Left hindlimb (tissue), 1 donor: ENCODE data around the gene SIRT3.
A peak's percentile ranks its signal among the peaks of the same experiment; 100 is the strongest.

Experiments used
- DNase-seq: peaks from one replicate; pipeline ENCODE4 v3.0.0-alpha.2; 2018

The SIRT3 gene

DNA sequence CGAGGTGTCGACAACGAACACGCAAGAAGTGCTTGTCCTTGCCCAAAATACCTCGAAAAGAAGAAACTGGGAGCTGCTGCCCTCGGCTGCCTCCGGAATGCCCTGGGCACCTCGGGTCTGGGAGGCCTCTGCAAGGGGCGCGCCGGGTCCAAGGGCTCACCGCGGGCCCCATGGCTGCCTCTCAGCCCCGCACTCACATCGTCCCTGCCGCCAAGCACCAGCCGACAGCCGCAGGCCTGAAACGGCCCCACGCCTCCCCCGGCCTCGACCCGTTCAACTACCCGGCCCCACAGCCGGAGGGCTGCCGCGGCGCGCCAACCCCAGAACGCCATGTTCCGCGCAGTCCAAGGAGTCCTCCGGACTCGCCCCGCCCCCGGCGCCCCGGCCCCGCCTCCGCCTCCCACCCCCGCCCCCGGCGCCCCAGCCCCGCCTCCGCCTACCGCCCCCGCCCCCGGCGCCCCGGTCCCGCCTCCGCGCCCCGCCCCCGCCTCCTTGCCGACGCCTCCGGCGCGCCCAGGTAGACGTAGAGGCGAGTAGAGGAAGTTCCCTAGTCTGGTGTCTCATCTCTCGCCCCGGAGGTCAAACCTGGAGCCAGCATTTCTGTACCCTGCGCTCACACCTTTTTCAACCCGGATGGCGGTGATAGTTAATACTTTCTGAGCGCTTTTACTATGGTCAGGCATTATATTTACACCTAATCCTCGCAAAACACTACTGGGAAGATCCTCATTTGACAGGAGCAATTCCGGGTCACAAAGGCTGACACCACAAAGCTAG, at the start of gene SIRT3:
TSS of gene SIRT3 (minus strand) at position 346 of the 777 bp plus-strand sequence. CDS start at position 332, 14 bp downstream.
- peak; percentile 91 for DNase-seq

- DNase-seq: no peak
Measured at GRCh38 chr11:285894-286220, 49.7 kb upstream of the SIRT3 start.

DNA sequence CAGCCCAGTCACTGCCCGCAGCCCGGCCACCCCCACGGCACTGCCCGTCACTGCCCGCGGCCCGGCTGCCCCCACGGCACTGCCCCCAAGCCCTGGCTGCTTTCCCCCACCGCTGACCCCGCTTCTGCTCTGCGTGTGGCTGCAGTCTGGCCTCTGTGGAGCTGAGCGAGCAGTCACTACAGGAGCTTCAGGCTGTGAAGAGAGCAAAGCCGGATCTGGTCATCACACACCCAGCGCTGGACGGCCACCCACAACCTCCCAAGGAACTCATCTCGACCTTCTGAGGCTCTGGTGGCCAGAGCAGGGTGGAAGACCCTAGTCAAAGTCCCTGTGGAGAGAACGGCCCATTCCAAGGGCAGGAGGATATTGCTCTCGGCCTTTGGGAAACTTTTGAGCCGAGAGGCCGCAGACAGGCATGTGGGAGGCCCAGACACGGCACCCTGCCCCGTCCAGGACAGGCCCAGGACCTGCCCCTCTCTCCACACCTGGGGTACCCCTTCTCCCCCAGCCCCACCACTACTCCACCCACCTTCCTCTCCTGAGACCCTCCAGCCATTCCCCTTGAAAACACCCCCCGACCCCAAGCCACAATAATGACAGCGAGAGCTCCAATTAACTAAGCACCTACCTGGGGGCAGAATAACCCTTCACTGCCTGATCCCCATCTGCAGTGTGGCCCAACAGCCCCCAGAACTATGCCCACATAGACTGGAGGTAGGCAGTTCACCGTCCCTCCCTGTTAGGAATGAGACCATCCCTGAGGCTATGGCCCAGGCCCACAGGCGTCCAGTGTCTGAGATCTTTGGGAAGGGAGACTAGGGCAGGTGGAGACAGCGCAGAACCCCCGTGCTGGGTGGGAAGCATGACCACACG, 49.1 kb upstream of the SIRT3 start:
- DNase-seq: peak; percentile 16

DNA sequence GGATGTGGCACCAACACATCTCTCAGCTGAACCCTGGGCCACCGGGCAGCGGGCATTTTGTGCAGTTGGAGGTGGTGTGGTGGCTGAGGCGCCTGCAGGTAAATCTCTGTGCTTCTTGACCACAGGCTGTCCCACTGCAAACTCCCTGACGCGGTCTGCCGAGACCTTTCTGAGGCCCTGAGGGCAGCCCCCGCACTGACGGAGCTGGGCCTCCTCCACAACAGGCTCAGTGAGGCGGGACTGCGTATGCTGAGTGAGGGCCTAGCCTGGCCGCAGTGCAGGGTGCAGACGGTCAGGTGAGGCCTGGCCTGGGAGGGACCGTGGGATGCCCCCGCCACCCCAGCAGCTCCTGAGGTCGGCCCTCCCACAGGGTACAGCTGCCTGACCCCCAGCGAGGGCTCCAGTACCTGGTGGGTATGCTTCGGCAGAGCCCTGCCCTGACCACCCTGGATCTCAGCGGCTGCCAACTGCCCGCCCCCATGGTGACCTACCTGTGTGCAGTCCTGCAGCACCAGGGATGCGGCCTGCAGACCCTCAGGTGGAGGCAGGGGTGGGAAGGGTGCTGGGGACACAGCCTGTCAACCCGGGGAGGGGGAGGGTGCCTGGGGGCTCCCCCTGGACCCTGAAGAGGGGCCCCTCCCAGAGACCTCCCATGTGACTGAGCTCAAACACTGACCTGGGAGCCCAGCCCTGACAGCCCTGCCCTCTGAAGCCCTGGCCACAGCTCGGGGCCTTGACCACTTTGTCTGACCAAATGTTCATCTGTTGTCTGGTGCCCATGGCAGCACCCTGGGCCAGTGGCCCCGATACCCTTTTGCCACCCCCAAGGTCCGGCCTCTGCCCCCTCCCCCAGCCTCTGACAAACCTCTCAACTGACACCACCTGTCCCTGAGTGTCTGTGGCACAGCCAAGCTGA, 48.2 kb upstream of the SIRT3 start:
- DNase-seq: peak; percentile 27

- no peak for DNase-seq
Measured at GRCh38 chr11:283405-284104, 47.4 kb upstream of the SIRT3 start.

GRCh38 chr11:282630-283360, 46.7 kb upstream of the SIRT3 start:
- DNase-seq: no peak

DNA sequence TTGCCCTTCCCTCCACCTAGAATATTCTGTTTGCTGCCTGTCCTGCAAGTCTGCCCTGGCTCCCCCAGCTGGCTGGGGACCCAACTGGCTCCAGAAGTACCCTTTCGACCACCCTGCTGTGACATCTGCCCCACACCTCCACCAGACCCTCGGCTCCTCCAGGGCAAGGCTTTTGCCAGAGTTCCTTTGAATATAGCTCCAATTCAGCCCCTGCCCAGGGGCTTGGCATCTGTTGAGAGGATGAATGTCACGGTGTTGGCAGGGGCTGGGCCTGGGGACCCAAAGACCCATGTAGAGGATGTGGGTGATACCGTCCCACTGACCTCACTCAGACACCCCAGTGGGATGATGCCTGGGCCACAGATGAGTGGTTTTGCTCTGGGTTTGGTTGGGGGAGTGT, 46.0 kb upstream of the SIRT3 start:
- no peak for DNase-seq

DNA sequence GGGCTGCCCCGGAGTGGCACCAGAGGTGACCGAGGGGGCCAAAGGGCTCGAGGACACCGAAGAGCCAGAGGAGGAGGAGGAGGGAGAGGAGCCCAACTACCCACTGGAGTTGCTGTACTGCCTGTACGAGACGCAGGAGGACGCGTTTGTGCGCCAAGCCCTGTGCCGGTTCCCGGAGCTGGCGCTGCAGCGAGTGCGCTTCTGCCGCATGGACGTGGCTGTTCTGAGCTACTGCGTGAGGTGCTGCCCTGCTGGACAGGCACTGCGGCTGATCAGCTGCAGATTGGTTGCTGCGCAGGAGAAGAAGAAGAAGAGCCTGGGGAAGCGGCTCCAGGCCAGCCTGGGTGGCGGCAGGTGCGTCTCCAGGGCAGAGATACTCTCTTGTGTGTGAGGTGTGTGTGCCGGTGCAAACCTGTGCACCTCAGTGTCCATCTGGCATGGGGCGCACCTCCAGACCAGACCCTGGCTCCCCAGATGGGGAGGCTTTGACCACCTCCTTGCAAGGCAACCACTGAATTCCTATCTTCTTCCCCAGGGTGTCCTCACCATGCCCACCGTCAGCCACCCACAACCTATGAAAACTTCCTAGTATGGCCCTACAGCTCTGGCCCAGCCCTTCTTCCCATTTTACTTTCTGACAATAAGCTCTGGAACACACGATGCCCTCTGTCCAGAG, 45.5 kb upstream of the SIRT3 start:
- DNase-seq: no peak

DNA sequence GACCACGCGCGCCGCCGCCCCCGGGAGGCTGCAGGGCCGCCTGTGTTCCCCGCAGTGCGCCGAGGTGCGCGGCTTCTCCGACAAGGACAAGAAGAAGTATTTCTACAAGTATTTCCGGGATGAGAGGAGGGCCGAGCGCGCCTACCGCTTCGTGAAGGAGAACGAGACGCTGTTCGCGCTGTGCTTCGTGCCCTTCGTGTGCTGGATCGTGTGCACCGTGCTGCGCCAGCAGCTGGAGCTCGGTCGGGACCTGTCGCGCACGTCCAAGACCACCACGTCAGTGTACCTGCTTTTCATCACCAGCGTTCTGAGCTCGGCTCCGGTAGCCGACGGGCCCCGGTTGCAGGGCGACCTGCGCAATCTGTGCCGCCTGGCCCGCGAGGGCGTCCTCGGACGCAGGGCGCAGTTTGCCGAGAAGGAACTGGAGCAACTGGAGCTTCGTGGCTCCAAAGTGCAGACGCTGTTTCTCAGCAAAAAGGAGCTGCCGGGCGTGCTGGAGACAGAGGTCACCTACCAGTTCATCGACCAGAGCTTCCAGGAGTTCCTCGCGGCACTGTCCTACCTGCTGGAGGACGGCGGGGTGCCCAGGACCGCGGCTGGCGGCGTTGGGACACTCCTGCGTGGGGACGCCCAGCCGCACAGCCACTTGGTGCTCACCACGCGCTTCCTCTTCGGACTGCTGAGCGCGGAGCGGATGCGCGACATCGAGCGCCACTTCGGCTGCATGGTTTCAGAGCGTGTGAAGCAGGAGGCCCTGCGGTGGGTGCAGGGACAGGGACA, 44.8 kb upstream of the SIRT3 start:
- DNase-seq: no peak

- no peak for DNase-seq
Measured at GRCh38 chr11:279966-280705, 44.0 kb upstream of the SIRT3 start.

GRCh38 chr11:279040-279965, 43.2 kb upstream of the SIRT3 start:
- no peak for DNase-seq

GRCh38 chr11:278001-278951, 42.1 kb upstream of the SIRT3 start, which contains the start of gene NLRP6:
Gene NLRP6, plus strand, starts transcription at chr11:278407. Its CDS starts 163 bp downstream, at chr11:278570.
- DNase-seq: no peak

GRCh38 chr11:276219-276618, 40.1 kb upstream of the SIRT3 start:
- DNase-seq: no peak

DNA sequence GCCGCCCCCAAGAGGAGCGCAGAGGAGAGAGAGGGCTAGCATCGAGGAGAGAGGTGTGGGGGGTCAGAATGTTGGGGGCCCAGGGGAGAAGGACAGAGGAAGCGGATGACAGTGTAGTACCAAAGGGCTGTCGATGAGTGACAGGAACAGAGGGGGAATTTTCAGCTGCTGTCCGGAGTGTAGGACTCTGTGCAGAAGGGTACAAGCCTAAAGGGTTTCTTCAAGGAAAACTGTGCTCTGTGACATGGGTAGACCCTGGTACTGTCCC, 36.7 kb upstream of the SIRT3 start:
- no peak for DNase-seq

GRCh38 chr11:272195-272930, 36.2 kb upstream of the SIRT3 start:
- DNase-seq: no peak

DNA sequence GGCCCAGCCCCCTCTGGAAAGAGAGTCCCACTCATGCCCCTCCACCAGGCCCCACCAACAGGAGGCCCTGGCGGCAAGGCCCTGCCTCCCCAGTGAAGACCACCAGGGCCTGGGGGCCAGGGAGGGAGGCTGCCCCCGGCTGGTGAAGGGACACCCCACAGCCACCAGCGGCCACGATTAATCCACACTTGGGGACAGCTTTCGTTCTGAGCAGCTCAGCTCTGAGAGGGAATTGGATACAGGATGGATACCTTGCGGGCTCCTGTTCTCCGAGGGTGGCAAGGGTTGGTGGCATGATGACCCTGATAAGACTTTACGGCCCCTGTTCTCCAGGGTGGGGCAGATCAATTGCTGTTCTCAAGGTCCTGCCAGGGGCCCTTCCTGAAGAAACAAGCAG, 35.2 kb upstream of the SIRT3 start:
- no peak for DNase-seq
